Measurements from ENCODE around the gene LILRA6.
A peak's percentile ranks its signal among the peaks of the same experiment; 100 is the strongest.
"Not testable (repeated sequence)": the region's sequence is repeated elsewhere in the genome, so short reads cannot be mapped to it uniquely, and the experiment has no call there.

LILRA6 gene

GRCh38 chr19:54262066-54262465 lies 19.5 kb upstream of the LILRA6 start:
- DNase-seq: no peak

- DNase-seq: no peak
Measured at GRCh38 chr19:54257116-54257480, 14.5 kb upstream of the LILRA6 start, which contains the start of gene LILRB5. TSS of gene LILRB5 (minus strand) at chr19:54257273. CDS start at chr19:54257193, 80 bp downstream.

GRCh38 chr19:54256250-54257115 lies 13.9 kb upstream of the LILRA6 start:
- no peak for DNase-seq

GRCh38 chr19:54255105-54255775 lies 12.7 kb upstream of the LILRA6 start:
- DNase-seq: no peak

GRCh38 chr19:54254195-54254906 lies 11.8 kb upstream of the LILRA6 start:
- no peak for DNase-seq

- DNase-seq: no peak
Measured at GRCh38 chr19:54253331-54254194, 11.0 kb upstream of the LILRA6 start.

GRCh38 chr19:54252845-54253244 lies 10.3 kb upstream of the LILRA6 start:
- no peak for DNase-seq

- DNase-seq: no peak
Measured at GRCh38 chr19:54252243-54252642, 9.7 kb upstream of the LILRA6 start.

- no peak for DNase-seq
Measured at GRCh38 chr19:54248016-54248601, 5.5 kb upstream of the LILRA6 start.

GRCh38 chr19:54247106-54247930 lies 4.7 kb upstream of the LILRA6 start:
- no peak for DNase-seq

GRCh38 chr19:54245936-54246335 lies 3.3 kb upstream of the LILRA6 start:
- DNase-seq: no peak

GRCh38 chr19:54243809-54244208 lies 1.2 kb upstream of the LILRA6 start:
- DNase-seq: not testable (repeated sequence)

GRCh38 chr19:54242234-54242633 lies 356 bp downstream of the LILRA6 start:
- not testable (repeated sequence) for DNase-seq

GRCh38 chr19:54240372-54241336 lies 1.9 kb downstream of the LILRA6 start:
- DNase-seq: not testable (repeated sequence)

- peak; percentile 22 for DNase-seq
Measured at GRCh38 chr19:54239491-54240371, 2.9 kb downstream of the LILRA6 start.

GRCh38 chr19:54233941-54234340 lies 8.6 kb downstream of the LILRA6 start:
- no peak for DNase-seq

- DNase-seq: peak; percentile 94
Measured at GRCh38 chr19:54231077-54231931, 11.3 kb downstream of the LILRA6 start.

GRCh38 chr19:54230031-54230430 lies 12.6 kb downstream of the LILRA6 start:
- no peak for DNase-seq
